SK-N-SH (cell line): ENCODE measurements around the gene ARHGAP21. TPM values are rescaled to one million over a fixed set of nuclear protein-coding genes. Genes with fewer than 3 reads are reported as not detected.

ENCODE experiments used
- CTCF ChIA-PET: fragments of 300-600, 350-600 bp; formaldehyde crosslinking; extraction: SDS; loops from one replicate; lab custom pipeline; 2021; lab: Yijun Ruan, JAX
- POLR2A ChIA-PET: fragments of 350-600 bp; sonication (Branson Sonifier 250); formaldehyde crosslinking; extraction: SDS; loops from one replicate; lab custom pipeline; 2020; ENCODE audit warnings: antibody characterized with exemption, inconsistent platforms; lab: Yijun Ruan, JAX
- DNase-seq: peaks from one replicate; pipeline ENCODE4 v3.0.0; 2012
- H2AFZ ChIP-seq: fragments of 200-600 bp; sonication (generic); 2 replicates; pipeline ENCODE4 v1.8.1; 2016; ENCODE audit warnings: antibody characterized with exemption, mild to moderate bottlenecking, low read depth
- H3F3A ChIP-seq: fragments of 200-600 bp; sonication (generic); replicated peaks from 2 replicates; pipeline ENCODE3; 2016; ENCODE audit warnings: antibody characterized with exemption, mild to moderate bottlenecking; ENCODE audit not compliant: insufficient read depth
- H3K27ac ChIP-seq, 2 experiments: fragments of 200-500 bp in 1 of 2; fragments of 200-600 bp in 1 of 2; sonication (Bioruptor generic) in 1 of 2; sonication (generic), shearing (Covaris generic) in 1 of 2; 2 replicates each; pipeline versions ENCODE4 v1.5.1 to v1.6.1; 2014 to 2016; ENCODE audit warnings: low read depth in 2 of 2, inconsistent platforms in 1 of 2, low read length in 1 of 2, mild to moderate bottlenecking in 1 of 2, mixed read lengths in 1 of 2
- H3K27me3 ChIP-seq: fragments of 200-600 bp; sonication (generic), shearing (Covaris generic); 2 replicates; pipeline ENCODE4 v1.6.1; 2016; ENCODE audit warnings: mixed run types; ENCODE audit not compliant: insufficient read depth
- H3K36me3 ChIP-seq, 2 experiments: fragments of 200-500 bp in 1 of 2; fragments of 200-600 bp in 1 of 2; sonication (Bioruptor generic) in 1 of 2; sonication (generic) in 1 of 2; replicated peaks in 1 of 2; 2 replicates each; pipeline versions ENCODE3 to v1.5.1; 2014 to 2016; ENCODE audit warnings: low read length in 1 of 2, mild to moderate bottlenecking in 1 of 2; ENCODE audit not compliant: insufficient read depth in 2 of 2, control insufficient read depth in 1 of 2
- H3K4me1 ChIP-seq, 2 experiments: fragments of 200-500 bp in 1 of 2; fragments of 200-600 bp in 1 of 2; sonication (Bioruptor generic) in 1 of 2; sonication (generic), shearing (Covaris generic) in 1 of 2; 2 replicates each; pipeline versions ENCODE4 v1.5.1 to v1.6.1; 2014 to 2016; ENCODE audit warnings: low read depth in 1 of 2, low read length in 1 of 2, mixed run types in 1 of 2; ENCODE audit not compliant: insufficient read depth in 2 of 2, control insufficient read depth in 1 of 2
- H3K4me2 ChIP-seq: fragments of 200-600 bp; sonication (generic), shearing (Covaris generic); 2 replicates; pipeline ENCODE4 v1.6.1; 2017; ENCODE audit warnings: mixed run types
- H3K4me3 ChIP-seq, 2 experiments: fragments of 200-500 bp in 1 of 2; fragments of 200-600 bp in 1 of 2; sonication (Bioruptor generic) in 1 of 2; sonication (generic), shearing (Covaris generic) in 1 of 2; 2 replicates each; pipeline versions ENCODE4 v1.5.1 to v1.8.1; 2014 to 2016; ENCODE audit warnings: low read depth in 2 of 2, inconsistent platforms in 1 of 2, low read length in 1 of 2, mild to moderate bottlenecking in 1 of 2, mixed read lengths in 1 of 2, moderate library complexity in 1 of 2
- H3K79me2 ChIP-seq: fragments of 200-600 bp; sonication (generic); 2 replicates; pipeline ENCODE4 v1.8.1; 2017; ENCODE audit warnings: mild to moderate bottlenecking; ENCODE audit not compliant: insufficient read depth
- H3K9ac ChIP-seq: fragments of 200-600 bp; sonication (generic); 2 replicates; pipeline ENCODE4 v1.6.1; 2017; ENCODE audit warnings: mixed run types
- H3K9me2 ChIP-seq: fragments of 200-600 bp; sonication (generic); 2 replicates; pipeline ENCODE4 v1.6.1; 2017; ENCODE audit warnings: mixed run types
- H3K9me3 ChIP-seq: fragments of 200-600 bp; sonication (generic); 2 replicates; pipeline ENCODE4 v1.6.1; 2017; ENCODE audit warnings: mixed run types, mild to moderate bottlenecking, moderate library complexity
- H4K20me1 ChIP-seq: fragments of 200-600 bp; sonication (generic); 2 replicates; pipeline ENCODE4 v1.6.1; 2017; ENCODE audit warnings: mild to moderate bottlenecking, mixed run types; ENCODE audit not compliant: insufficient read depth
- CHD2 ChIP-seq: fragments of 150-350 bp; IDR thresholded peaks from 2 replicates; pipeline ENCODE4 v1.6.1; 2018; ENCODE audit warnings: low read length; ENCODE audit not compliant: partially characterized antibody
- CTCF ChIP-seq: fragments of 200-600 bp; sonication (generic); IDR thresholded peaks from 2 replicates; pipeline ENCODE4 v1.6.1; 2017; ENCODE audit warnings: antibody characterized with exemption, mild to moderate bottlenecking, moderate library complexity
- ELF1 ChIP-seq: IDR thresholded peaks from 2 replicates; pipeline ENCODE4 v1.4.0; 2012
- FOXJ3 ChIP-seq: sonication (generic); formaldehyde crosslinking; IDR thresholded peaks from 2 replicates; pipeline ENCODE4 v1.5.1; 2020; ENCODE audit warnings: mild to moderate bottlenecking, missing genetic modification reagents
- FOXM1 ChIP-seq: IDR thresholded peaks from 2 replicates; pipeline ENCODE4 v1.4.0; 2012; ENCODE audit warnings: low read depth, mild to moderate bottlenecking
- GABPA ChIP-seq: IDR thresholded peaks from 2 replicates; pipeline ENCODE4 v1.4.0; 2012; ENCODE audit warnings: low read depth, mild to moderate bottlenecking
- GATA2 ChIP-seq: sonication (generic); formaldehyde crosslinking; IDR thresholded peaks from 2 replicates; pipeline ENCODE4 v1.5.0; 2020; ENCODE audit warnings: mild to moderate bottlenecking, missing genetic modification reagents
- JUND ChIP-seq: IDR thresholded peaks from 2 replicates; pipeline ENCODE4 v1.4.0; 2012
- MEF2A ChIP-seq: IDR thresholded peaks from 2 replicates; pipeline ENCODE4 v1.4.0; 2012; ENCODE audit warnings: low read depth, borderline replicate concordance
- NRF1 ChIP-seq: IDR thresholded peaks from 2 replicates; pipeline ENCODE4 v1.6.1; 2012; ENCODE audit warnings: low read depth, mild to moderate bottlenecking, low read length
- RAD21 ChIP-seq: IDR thresholded peaks from 2 replicates; pipeline ENCODE4 v1.6.1; 2012; ENCODE audit warnings: mild to moderate bottlenecking, low read length
- RCOR1 ChIP-seq: fragments of 150-350 bp; IDR thresholded peaks from 2 replicates; pipeline ENCODE4 v1.6.1; 2017; ENCODE audit warnings: antibody characterized with exemption, low read length
- TAF1 ChIP-seq: IDR thresholded peaks from 2 replicates; pipeline ENCODE4 v1.6.1; 2012; ENCODE audit warnings: low read depth, mild to moderate bottlenecking, low read length, moderate library complexity, borderline replicate concordance
- WGBS: methylation state at CpG from one replicate; pipeline ENCODE4 v1.1.6; 2017; ENCODE audit warnings: low lambda C conversion rate; 5-methylcytosine and 5-hydroxymethylcytosine counted together
- polyA plus RNA-seq, 3 experiments: library from polyadenylated mRNA; depleted of rRNA; stranded (reverse); fragments of >200 nt; gene quantifications; 2 replicates each; pipeline ENCODE4 v1.2.3, GENCODE V29; 2012
- small RNA-seq, 7 experiments: library from RNA; depleted of rRNA; stranded (forward); fragments of <200 nt; gene quantifications; one replicate each; pipeline ENCODE3, GENCODE V24; 2012
- TF ChIP-seq, protein P1 (sequence below): IDR thresholded peaks from 2 replicates; pipeline ENCODE4 v1.6.1; 2012; ENCODE audit warnings: mild to moderate bottlenecking, low read depth, low read length, moderate library complexity

The ARHGAP21 gene
- polyA plus RNA-seq, 1 of the 3 experiments (the other 2 are of a cell fraction): 27.8 TPM

DNA sequence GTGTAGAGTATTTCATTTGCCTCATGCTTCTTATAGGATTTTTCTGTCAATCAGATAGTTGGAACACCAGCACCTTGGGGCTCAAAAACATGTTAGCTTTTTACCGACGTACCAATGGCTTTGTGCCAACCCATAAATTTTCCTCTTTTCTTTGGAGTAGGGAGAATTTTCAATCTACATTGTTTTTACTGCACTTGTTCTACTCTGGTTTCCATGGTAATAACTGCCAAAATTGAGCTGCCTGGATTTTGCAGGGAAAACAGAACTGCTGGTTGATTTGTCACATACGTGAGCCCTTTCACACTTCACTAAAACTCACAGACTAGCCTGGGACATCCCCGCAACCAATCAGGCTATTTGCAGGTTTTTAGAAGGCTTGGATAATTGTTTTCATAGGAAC lies 189.7 kb downstream of the ARHGAP21 start:
- TF ChIP-seq CTCF (no peak), RAD21 (no peak), GABPA (no peak), FOXJ3 (CRISPR knock-in tag) (no peak), NRF1 (no peak), MEF2A (no peak), CHD2 (no peak), GATA2 (CRISPR knock-in tag) (no peak), FOXM1 (no peak), JUND (no peak), ELF1 (no peak), TAF1 (no peak), RCOR1 (no peak)
- TF ChIP-seq, protein P1, sequence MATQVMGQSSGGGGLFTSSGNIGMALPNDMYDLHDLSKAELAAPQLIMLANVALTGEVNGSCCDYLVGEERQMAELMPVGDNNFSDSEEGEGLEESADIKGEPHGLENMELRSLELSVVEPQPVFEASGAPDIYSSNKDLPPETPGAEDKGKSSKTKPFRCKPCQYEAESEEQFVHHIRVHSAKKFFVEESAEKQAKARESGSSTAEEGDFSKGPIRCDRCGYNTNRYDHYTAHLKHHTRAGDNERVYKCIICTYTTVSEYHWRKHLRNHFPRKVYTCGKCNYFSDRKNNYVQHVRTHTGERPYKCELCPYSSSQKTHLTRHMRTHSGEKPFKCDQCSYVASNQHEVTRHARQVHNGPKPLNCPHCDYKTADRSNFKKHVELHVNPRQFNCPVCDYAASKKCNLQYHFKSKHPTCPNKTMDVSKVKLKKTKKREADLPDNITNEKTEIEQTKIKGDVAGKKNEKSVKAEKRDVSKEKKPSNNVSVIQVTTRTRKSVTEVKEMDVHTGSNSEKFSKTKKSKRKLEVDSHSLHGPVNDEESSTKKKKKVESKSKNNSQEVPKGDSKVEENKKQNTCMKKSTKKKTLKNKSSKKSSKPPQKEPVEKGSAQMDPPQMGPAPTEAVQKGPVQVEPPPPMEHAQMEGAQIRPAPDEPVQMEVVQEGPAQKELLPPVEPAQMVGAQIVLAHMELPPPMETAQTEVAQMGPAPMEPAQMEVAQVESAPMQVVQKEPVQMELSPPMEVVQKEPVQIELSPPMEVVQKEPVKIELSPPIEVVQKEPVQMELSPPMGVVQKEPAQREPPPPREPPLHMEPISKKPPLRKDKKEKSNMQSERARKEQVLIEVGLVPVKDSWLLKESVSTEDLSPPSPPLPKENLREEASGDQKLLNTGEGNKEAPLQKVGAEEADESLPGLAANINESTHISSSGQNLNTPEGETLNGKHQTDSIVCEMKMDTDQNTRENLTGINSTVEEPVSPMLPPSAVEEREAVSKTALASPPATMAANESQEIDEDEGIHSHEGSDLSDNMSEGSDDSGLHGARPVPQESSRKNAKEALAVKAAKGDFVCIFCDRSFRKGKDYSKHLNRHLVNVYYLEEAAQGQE: no peak
- peaks cover 5 to 42% of the 10 kb centered on the region in 2 experiments for H3K36me3 ChIP-seq
- 95% methylated on average over 4 of the region's 4 CpGs for WGBS

More for the DNA sequence above, 189.7 kb downstream of the ARHGAP21 start:
- H4K20me1 ChIP-seq: no peaks in the 10 kb centered on the region
- ChIA-PET CTCF (interaction anchor here (1.3 to 3.5 kb wide), 2 partner anchors 15 to 23 kb away, joined by 3 to 13 read pairs; no protein-coding TSS in a partner anchor), POLR2A (no interaction called here)
- H3K9me3 ChIP-seq: no peaks in the 10 kb centered on the region
- no peaks in the 10 kb centered on the region for H3K79me2 ChIP-seq
- no peak for DNase-seq
- no peak overlapping the region for H3K4me2 ChIP-seq
- H3K4me1 ChIP-seq: no peaks in the 10 kb centered on the region
- no peak overlapping the region for H3K9ac ChIP-seq
- no peaks in the 10 kb centered on the region for H3K27me3 ChIP-seq
- no peaks in the 10 kb centered on the region for H3K9me2 ChIP-seq
- H3F3A ChIP-seq: no peaks in the 10 kb centered on the region
- H2AFZ ChIP-seq: no peak overlapping the region
- H3K27ac ChIP-seq: no peak overlapping the region
- no peak overlapping the region for H3K4me3 ChIP-seq

Small RNA genes lying within 50 kb of the gene (small RNA-seq; reads per million reads assigned to genes)
- gene RNA5SP305: 0 reads per million in 7 experiments

Other genes with a start within 250 kb of the ARHGAP21 start
- 6.6 and 8.1 TPM in 2 replicates for gene PRTFDC1, start 228.7 kb upstream of the ARHGAP21 start, polyA plus RNA-seq (2012; rRNA removed)